ENCODE data around the gene MYT1. TPM values are rescaled to one million over a fixed set of nuclear protein-coding genes. Genes with fewer than 3 reads are reported as not detected.
"Not testable (repeated sequence)": the region's sequence is repeated elsewhere in the genome, so short reads cannot be mapped to it uniquely, and the experiment has no call there.

Gene MYT1
- polyA plus RNA-seq, 5 donors: 0.13 to 0.43 (median 0.24) TPM

- DNase-seq: no peak
Observed at GRCh38 chr20:64229507-64230061, 65.3 kb downstream of the MYT1 start.

- DNase-seq: no peak
Observed at GRCh38 chr20:64230461-64231145, 66.4 kb downstream of the MYT1 start.

DNA sequence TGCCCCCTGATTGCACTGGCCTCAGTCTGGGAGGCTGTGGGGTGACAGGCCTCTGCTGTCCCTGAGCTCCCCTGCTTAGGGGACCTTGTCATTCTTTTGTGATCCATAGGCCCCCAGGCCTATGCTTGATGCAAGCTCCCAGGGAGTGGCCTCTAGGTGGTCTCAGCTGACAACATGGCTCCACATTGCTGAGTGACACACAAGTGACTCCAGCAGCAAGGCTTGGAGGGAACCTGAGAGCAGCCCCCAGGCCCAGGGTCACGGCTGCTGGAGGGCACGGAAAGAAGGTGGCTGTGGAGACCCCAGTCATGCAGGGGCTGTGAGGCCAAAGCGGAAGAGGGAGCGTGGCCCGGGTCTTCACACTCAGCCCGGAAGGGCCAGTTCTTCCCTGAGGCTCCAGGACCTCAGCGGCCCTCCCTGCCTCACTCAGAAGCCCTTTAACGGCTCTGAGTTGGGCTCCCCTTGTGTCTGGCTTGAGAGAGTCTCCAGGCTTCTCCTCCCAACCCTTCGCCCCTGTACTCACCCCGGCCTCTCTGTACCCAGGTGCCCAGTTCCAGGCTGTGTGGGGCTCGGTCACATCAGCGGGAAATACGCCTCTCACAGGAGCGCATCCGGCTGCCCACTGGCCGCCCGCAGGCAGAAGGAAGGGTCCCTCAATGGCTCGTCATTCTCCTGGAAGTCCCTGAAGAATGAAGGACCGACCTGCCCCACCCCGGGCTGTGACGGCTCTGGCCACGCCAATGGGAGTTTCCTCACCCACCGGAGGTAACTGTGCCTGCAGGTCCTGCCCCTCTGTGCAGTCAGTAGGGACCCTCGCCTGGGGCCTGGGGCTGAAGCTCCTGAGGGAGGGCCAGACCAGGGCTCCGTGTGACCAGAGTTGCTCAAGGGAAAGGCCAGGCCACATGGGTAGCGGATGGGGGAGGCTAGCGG, 67.6 kb downstream of the MYT1 start:
- DNase-seq: no peak

- no peak for DNase-seq
Observed at GRCh38 chr20:64232794-64233193, 68.5 kb downstream of the MYT1 start.

DNA sequence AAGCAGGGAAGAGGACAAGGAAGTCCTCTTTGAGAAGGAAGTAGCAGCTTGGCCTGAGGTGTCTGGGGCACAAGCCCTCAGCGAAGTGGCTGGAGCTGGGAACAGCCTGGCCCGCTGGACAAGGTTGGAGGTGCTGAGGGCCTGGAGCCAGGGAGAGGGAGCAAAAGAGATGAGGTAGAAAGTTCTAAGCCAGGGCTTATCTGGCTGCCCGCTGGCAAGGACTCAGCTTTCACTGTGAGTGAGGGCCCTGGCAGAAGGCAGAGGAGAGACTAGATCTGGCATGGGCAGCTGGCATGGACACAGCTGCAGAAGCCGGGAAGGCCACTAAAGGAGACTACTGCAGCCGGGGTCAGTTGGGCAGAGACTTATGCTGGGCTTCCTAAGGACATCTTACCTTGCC, 69.5 kb downstream of the MYT1 start:
- no peak for DNase-seq

- no peak for DNase-seq
Observed at GRCh38 chr20:64234291-64234791, 70.1 kb downstream of the MYT1 start.

DNA sequence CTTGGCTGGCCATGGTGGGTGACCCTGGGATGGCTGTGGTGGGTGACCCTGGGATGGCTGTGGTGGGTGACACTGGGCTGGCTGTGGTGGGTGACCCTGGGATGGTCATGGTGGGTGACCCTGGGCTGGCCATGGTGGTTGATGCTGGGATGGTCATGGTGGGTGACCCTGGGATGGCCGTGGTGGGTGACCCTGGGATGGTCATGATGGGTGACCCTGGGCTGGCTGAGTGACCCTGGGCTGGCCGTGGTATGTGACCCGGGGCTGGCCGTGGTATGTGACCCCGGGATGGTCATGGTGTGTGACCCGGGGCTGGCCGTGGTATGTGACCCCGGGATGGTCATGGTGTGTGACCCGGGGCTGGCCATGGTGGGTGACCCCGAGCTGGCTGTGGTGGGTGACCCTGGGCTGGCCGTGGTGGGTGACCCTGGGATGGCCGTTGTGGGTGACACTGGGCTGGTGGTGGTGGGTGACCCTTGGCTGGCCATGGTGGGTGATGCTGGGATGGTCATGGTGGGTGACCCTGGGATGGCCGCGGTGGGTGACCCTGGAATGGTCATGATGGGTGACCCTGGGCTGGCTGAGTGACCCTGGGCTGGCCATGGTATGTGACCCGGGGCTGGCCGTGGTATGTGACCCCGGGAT, 70.8 kb downstream of the MYT1 start:
- not testable (repeated sequence) for DNase-seq

- no peak for DNase-seq
Observed at GRCh38 chr20:64236137-64237088, 72.2 kb downstream of the MYT1 start.

DNA sequence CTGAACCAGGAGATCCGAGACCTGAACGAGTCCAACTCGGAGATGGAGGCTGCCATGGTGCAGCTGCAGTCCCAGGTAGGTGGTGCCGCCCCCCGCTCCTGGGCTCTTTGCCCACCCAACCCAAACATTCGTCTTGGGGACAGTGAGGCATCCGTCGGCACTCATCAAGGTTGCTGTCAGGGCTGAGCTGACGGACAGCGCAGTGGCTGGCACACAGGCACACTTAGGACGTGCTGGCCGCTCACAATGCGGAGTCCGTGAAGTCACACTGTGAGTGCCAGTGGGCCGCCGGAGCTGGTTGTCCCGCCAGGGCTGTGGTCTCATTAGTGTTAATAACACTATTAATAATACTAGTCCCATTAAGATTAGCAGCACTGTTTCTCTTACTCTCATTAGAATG, 73.1 kb downstream of the MYT1 start:
- DNase-seq: no peak

GRCh38 chr20:64238115-64238825, 74.0 kb downstream of the MYT1 start:
- no peak for DNase-seq

DNA sequence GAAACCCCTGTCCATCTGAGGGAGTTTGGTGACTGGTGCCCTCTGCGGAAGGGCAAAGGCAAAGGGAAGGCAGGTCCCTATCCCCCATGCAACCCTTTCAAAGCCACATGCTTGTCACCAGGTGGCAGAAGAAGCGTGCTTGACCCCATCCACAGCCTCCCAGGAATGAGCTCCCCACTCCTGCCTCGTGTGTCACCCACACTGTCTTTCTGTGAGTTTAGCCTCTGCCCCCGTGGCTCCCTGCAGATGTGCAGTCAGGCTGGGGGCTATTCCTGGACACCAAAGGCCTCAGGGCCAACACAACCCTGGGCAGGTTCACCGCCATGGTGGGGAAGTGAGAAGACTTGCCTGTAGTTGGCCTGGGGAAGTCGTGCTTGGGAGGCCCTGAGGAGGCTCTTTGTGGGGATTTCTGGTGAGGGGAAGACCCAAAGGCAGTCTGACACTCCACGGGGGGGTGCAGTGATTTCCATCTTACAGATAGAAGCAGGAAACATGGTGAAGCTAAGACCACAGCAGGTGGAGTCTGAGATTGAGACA, 74.7 kb downstream of the MYT1 start:
- DNase-seq: no peak

DNA sequence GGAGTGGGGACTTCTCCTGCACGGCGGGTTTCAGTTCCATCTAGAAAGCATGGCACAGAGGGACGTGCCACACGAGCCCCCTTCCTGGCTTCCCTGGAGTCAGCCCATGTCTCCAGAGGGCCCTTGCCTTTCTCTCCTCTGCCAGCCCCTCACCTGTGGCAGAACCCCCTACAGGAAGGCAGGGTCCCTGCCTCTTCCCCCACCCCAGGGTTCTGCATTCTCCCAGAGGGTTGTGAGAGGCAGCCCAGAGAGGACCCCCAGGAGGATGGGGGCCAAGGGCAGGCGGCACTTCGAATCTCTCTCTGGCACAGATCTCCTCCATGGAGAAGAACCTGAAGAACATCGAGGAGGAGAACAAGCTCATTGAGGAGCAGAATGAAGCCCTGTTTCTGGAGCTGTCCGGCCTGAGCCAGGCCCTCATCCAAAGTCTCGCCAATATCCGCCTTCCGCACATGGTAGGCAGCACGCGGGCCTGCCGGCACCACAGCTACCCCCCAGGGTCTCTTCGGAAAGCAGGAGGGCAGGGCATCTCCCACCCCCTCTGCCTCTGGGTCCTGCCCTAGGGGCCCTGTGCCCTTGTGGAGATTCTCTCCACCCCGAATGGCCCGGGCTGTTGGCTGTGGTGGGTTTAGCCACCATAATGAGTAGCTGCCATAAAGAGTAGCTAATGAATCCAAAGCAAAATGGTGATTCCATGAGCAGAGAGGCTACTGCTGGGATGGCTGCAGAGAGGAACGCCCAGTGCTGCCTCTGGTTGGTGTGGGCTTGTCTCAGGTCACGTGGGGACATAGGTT, 75.4 kb downstream of the MYT1 start:
- no peak for DNase-seq

DNA sequence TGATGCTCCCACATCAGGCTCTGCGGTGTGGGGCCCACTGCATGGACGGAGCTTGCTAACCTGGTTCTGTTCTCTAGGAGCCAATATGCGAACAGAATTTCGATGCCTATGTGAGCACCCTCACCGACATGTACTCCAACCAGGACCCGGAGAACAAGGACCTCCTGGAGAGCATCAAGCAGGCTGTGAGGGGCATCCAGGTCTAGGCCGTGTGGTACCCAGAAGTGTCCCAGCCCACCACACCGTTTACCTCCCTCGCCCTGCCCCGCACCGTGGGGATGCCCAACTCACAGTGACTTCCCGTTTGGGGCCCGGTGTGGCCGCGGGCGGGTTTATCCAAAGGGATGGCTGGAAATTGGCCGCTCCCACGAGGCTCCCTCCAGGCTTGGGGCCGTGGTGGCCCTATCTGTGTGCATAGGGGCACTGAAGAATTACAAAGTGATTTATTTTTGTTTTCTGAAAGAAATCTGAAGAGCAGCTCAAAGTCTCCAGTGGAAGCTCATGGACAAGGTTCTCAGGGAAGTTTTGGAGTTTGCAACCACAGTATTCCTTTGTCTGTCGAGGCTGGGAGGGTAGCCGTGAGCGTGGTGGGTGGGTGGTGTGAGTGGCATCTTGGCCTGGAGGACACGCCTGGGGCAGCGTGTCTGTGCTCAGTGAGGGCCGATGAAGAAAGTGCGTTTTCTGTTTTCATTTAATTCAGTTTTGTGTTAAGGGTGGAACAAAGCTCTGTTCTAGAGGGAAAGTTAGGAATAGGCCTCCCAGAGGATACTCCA, 76.2 kb downstream of the MYT1 start:
- DNase-seq: no peak

- no peak for DNase-seq
Observed at GRCh38 chr20:64241061-64241460, 76.8 kb downstream of the MYT1 start.

GRCh38 chr20:64242003-64242796, 77.9 kb downstream of the MYT1 start:
- DNase-seq: no peak

DNA sequence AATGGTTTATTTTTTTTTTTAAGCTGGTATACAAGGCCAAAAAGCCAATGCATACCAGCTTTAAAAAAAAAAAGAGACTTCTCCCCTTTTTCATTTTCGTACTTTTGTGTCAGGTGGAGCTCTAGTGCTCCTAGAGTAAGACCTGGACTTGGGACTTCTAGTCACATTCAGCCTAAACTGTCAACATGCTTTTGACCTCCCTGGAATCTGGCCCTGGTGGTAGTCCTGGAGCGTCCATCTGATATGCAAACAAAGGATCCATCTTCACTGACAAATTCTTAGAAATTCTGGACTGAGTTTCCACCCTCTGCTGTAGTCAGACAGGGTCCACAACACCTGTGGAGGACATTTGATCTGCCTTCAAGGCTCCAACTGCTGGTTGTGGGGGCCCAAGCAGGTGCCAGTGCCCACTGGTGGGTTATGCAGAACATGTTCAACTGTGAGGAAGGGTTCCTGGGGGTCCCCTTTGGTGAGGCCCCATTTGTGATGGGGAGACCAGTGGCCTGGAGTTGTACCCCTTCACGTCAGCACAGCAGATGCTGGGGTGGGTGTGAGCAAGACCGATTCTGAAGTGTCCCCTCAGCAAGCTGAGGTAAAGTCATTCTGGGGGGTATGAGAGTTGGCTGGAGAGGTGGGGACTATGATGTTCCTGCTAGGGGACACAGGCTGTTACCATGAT, 78.7 kb downstream of the MYT1 start:
- DNase-seq: no peak

All from right lung (tissue), 5 donors.